SK-N-SH (cell line): ENCODE results near the gene PDE4D. TPM values are rescaled to one million over a fixed set of nuclear protein-coding genes. Genes with fewer than 3 reads are reported as not detected.

Experiments used
- CTCF ChIA-PET: fragments of 300-600, 350-600 bp; formaldehyde crosslinking; extraction: SDS; loops from one replicate; lab custom pipeline; 2021; lab: Yijun Ruan, JAX
- POLR2A ChIA-PET: fragments of 350-600 bp; sonication (Branson Sonifier 250); formaldehyde crosslinking; extraction: SDS; loops from one replicate; lab custom pipeline; 2020; ENCODE audit warnings: antibody characterized with exemption, inconsistent platforms; lab: Yijun Ruan, JAX
- DNase-seq: peaks from one replicate; pipeline ENCODE4 v3.0.0; 2012
- H2AFZ ChIP-seq: fragments of 200-600 bp; sonication (generic); 2 replicates; pipeline ENCODE4 v1.8.1; 2016; ENCODE audit warnings: antibody characterized with exemption, mild to moderate bottlenecking, low read depth
- H3F3A ChIP-seq: fragments of 200-600 bp; sonication (generic); replicated peaks from 2 replicates; pipeline ENCODE3; 2016; ENCODE audit warnings: antibody characterized with exemption, mild to moderate bottlenecking; ENCODE audit not compliant: insufficient read depth
- H3K27ac ChIP-seq, 2 experiments: fragments of 200-500 bp in 1 of 2; fragments of 200-600 bp in 1 of 2; sonication (Bioruptor generic) in 1 of 2; sonication (generic), shearing (Covaris generic) in 1 of 2; 2 replicates each; pipeline versions ENCODE4 v1.5.1 to v1.6.1; 2014 to 2016; ENCODE audit warnings: low read depth in 2 of 2, inconsistent platforms in 1 of 2, low read length in 1 of 2, mild to moderate bottlenecking in 1 of 2, mixed read lengths in 1 of 2
- H3K27me3 ChIP-seq: fragments of 200-600 bp; sonication (generic), shearing (Covaris generic); 2 replicates; pipeline ENCODE4 v1.6.1; 2016; ENCODE audit warnings: mixed run types; ENCODE audit not compliant: insufficient read depth
- H3K36me3 ChIP-seq, 2 experiments: fragments of 200-500 bp in 1 of 2; fragments of 200-600 bp in 1 of 2; sonication (Bioruptor generic) in 1 of 2; sonication (generic) in 1 of 2; replicated peaks in 1 of 2; 2 replicates each; pipeline versions ENCODE3 to v1.5.1; 2014 to 2016; ENCODE audit warnings: low read length in 1 of 2, mild to moderate bottlenecking in 1 of 2; ENCODE audit not compliant: insufficient read depth in 2 of 2, control insufficient read depth in 1 of 2
- H3K4me1 ChIP-seq, 2 experiments: fragments of 200-500 bp in 1 of 2; fragments of 200-600 bp in 1 of 2; sonication (Bioruptor generic) in 1 of 2; sonication (generic), shearing (Covaris generic) in 1 of 2; 2 replicates each; pipeline versions ENCODE4 v1.5.1 to v1.6.1; 2014 to 2016; ENCODE audit warnings: low read depth in 1 of 2, low read length in 1 of 2, mixed run types in 1 of 2; ENCODE audit not compliant: insufficient read depth in 2 of 2, control insufficient read depth in 1 of 2
- H3K4me2 ChIP-seq: fragments of 200-600 bp; sonication (generic), shearing (Covaris generic); 2 replicates; pipeline ENCODE4 v1.6.1; 2017; ENCODE audit warnings: mixed run types
- H3K4me3 ChIP-seq, 2 experiments: fragments of 200-500 bp in 1 of 2; fragments of 200-600 bp in 1 of 2; sonication (Bioruptor generic) in 1 of 2; sonication (generic), shearing (Covaris generic) in 1 of 2; 2 replicates each; pipeline versions ENCODE4 v1.5.1 to v1.8.1; 2014 to 2016; ENCODE audit warnings: low read depth in 2 of 2, inconsistent platforms in 1 of 2, low read length in 1 of 2, mild to moderate bottlenecking in 1 of 2, mixed read lengths in 1 of 2, moderate library complexity in 1 of 2
- H3K79me2 ChIP-seq: fragments of 200-600 bp; sonication (generic); 2 replicates; pipeline ENCODE4 v1.8.1; 2017; ENCODE audit warnings: mild to moderate bottlenecking; ENCODE audit not compliant: insufficient read depth
- H3K9ac ChIP-seq: fragments of 200-600 bp; sonication (generic); 2 replicates; pipeline ENCODE4 v1.6.1; 2017; ENCODE audit warnings: mixed run types
- H3K9me2 ChIP-seq: fragments of 200-600 bp; sonication (generic); 2 replicates; pipeline ENCODE4 v1.6.1; 2017; ENCODE audit warnings: mixed run types
- H3K9me3 ChIP-seq: fragments of 200-600 bp; sonication (generic); 2 replicates; pipeline ENCODE4 v1.6.1; 2017; ENCODE audit warnings: mixed run types, mild to moderate bottlenecking, moderate library complexity
- H4K20me1 ChIP-seq: fragments of 200-600 bp; sonication (generic); 2 replicates; pipeline ENCODE4 v1.6.1; 2017; ENCODE audit warnings: mild to moderate bottlenecking, mixed run types; ENCODE audit not compliant: insufficient read depth
- CTCF ChIP-seq: fragments of 200-600 bp; sonication (generic); IDR thresholded peaks from 2 replicates; pipeline ENCODE4 v1.6.1; 2017; ENCODE audit warnings: antibody characterized with exemption, mild to moderate bottlenecking, moderate library complexity
- FOXJ3 ChIP-seq: sonication (generic); formaldehyde crosslinking; IDR thresholded peaks from 2 replicates; pipeline ENCODE4 v1.5.1; 2020; ENCODE audit warnings: mild to moderate bottlenecking, missing genetic modification reagents
- JUND ChIP-seq: IDR thresholded peaks from 2 replicates; pipeline ENCODE4 v1.4.0; 2012
- MEF2A ChIP-seq: IDR thresholded peaks from 2 replicates; pipeline ENCODE4 v1.4.0; 2012; ENCODE audit warnings: low read depth, borderline replicate concordance
- MXI1 ChIP-seq: IDR thresholded peaks from 2 replicates; pipeline ENCODE4 v1.6.1; 2012; ENCODE audit warnings: mild to moderate bottlenecking, low read depth, low read length, improper control_type of control experiment
- SIN3A ChIP-seq: IDR thresholded peaks from 2 replicates; pipeline ENCODE4 v1.6.1; 2012; ENCODE audit warnings: low read depth, mild to moderate bottlenecking, low read length, moderate library complexity, borderline replicate concordance
- TAF1 ChIP-seq: IDR thresholded peaks from 2 replicates; pipeline ENCODE4 v1.6.1; 2012; ENCODE audit warnings: low read depth, mild to moderate bottlenecking, low read length, moderate library complexity, borderline replicate concordance
- USF2 ChIP-seq: fragments of 150-350 bp; IDR thresholded peaks from 2 replicates; pipeline ENCODE4 v1.6.1; 2017; ENCODE audit warnings: antibody characterized with exemption, low read length, low read depth, borderline replicate concordance
- ZBTB33 ChIP-seq: IDR thresholded peaks from 2 replicates; pipeline ENCODE4 v1.4.0; 2012; ENCODE audit warnings: low read depth, borderline replicate concordance
- WGBS: methylation state at CpG from one replicate; pipeline ENCODE4 v1.1.6; 2017; ENCODE audit warnings: low lambda C conversion rate; 5-methylcytosine and 5-hydroxymethylcytosine counted together
- polyA plus RNA-seq, 3 experiments: library from polyadenylated mRNA; depleted of rRNA; stranded (reverse); fragments of >200 nt; gene quantifications; 2 replicates each; pipeline ENCODE4 v1.2.3, GENCODE V29; 2012
- TF ChIP-seq, protein P1 (sequence below): IDR thresholded peaks from 2 replicates; pipeline ENCODE4 v1.4.0; 2012; ENCODE audit warnings: low read depth, borderline replicate concordance

Gene PDE4D
- polyA plus RNA-seq, 1 of the 3 experiments (the other 2 are of a cell fraction): 2.4 TPM

- TF ChIP-seq ZBTB33: no peak
- TF ChIP-seq, all 33 proteins: peak for 0
Measured at GRCh38 chr5:59253625-59254024, 639.9 kb downstream of the PDE4D start (continued).

DNA sequence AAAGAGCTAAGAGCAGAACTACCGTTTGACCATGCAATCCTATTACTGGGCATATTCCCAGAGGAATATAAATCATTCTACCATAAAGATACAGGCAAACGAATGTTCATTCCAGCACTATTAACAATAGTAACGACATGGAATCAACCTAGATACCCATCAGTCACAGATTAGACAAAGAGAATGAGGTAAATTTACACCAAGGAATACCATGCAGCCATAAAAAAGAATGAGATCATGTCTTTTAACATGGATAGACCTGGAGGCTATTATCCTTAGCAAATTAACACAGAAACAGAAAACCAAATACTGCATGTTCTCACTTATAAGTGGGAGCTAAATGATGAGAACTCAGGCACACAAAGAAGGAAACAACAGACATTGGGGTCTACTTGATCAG lies 641.9 kb downstream of the PDE4D start:
- no peaks in the 10 kb centered on the region for H3K9me3 ChIP-seq
- CTCF ChIA-PET: no interaction called here

More for the DNA sequence above, 641.9 kb downstream of the PDE4D start:
- no peak for DNase-seq
- POLR2A ChIA-PET: no interaction called here
- 70% methylated on average over 3 of the region's 3 CpGs for WGBS
- Histone ChIP-seq H3K27ac (no peak overlapping the region), H3F3A (peaks cover 7% of the 10 kb centered on the region), H3K9me2 (no peaks in the 10 kb centered on the region), H3K27me3 (no peaks in the 10 kb centered on the region), H3K4me3 (no peak overlapping the region), H3K4me1 (peaks cover under 1 to 5% of the 10 kb centered on the region in 2 experiments; a peak in 2 of 4 replicates), H3K36me3 (no peaks in the 10 kb centered on the region), H3K4me2 (no peak overlapping the region), H3K9ac (no peak overlapping the region), H3K79me2 (no peaks in the 10 kb centered on the region), H4K20me1 (no peaks in the 10 kb centered on the region), H2AFZ (no peak overlapping the region)
- TF ChIP-seq MXI1 (no peak), CTCF (no peak), SIN3A (no peak), USF2 (no peak), JUND (no peak), MEF2A (no peak), FOXJ3 (no peak), TAF1 (no peak)
- TF ChIP-seq, protein P1, sequence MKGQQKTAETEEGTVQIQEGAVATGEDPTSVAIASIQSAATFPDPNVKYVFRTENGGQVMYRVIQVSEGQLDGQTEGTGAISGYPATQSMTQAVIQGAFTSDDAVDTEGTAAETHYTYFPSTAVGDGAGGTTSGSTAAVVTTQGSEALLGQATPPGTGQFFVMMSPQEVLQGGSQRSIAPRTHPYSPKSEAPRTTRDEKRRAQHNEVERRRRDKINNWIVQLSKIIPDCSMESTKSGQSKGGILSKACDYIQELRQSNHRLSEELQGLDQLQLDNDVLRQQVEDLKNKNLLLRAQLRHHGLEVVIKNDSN: no peak
